SK-N-SH treated with all-trans-retinoic acid at 6 μM for 48 hours (cell line): Measurements from ENCODE around the gene ECE2.

Experiments used
- RARB ChIP-seq: fragments of 250-450 bp; sonication (Bioruptor Pico); IDR thresholded peaks from 2 replicates; pipeline ENCODE4 v1.8.0; 2021; ENCODE audit warnings: mild to moderate bottlenecking, moderate library complexity
- TOX ChIP-seq: fragments of 250-450 bp; sonication (Bioruptor Pico); IDR thresholded peaks from 2 replicates; pipeline ENCODE4 v1.8.0; 2021; ENCODE audit warnings: mild to moderate bottlenecking, moderate library complexity, borderline replicate concordance

DNA sequence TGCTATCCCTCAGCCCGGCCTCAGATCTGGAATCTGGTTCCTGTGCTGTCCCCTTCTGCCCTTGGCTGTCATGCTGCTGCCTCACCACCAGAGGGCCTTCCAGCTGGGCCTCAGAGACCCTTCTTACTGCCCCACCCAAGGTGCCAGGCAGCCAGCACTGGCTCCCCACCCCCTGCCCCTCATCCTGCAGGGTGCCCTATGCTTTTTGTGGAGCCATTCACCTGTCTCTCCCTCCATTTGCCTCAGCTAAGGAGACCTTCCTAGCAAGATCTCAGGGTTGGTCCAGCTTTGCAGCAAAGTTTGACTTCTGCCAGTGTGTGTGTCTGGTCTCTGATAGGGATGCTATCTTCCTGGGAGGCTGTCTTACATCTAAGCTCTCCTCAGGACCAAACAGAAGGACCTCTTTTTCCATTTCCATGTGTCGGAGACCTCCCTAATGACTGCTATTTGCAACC, 48.3 kb upstream of the ECE2 start:
- TF ChIP-seq TOX (CRISPR knock-in tag) (no peak), RARB (no peak)
